DOHH2 (cell line): Measurements from ENCODE around the gene KRR1.
"Not testable (repeated sequence)": the region's sequence is repeated elsewhere in the genome, so short reads cannot be mapped to it uniquely, and the experiment has no call there.

Experiments used
- H3F3A ChIP-seq: fragments of 200-600 bp; sonication (generic), shearing (Covaris generic); 2 replicates; pipeline ENCODE4 v1.6.0; 2016; ENCODE audit warnings: antibody characterized with exemption, mild to moderate bottlenecking; ENCODE audit not compliant: control insufficient read depth, insufficient read depth
- H3K27ac ChIP-seq: fragments of 200-600 bp; sonication (generic); 2 replicates; pipeline ENCODE4 v1.5.1; 2014; ENCODE audit warnings: low read depth, mild to moderate bottlenecking, low read length, moderate library complexity
- H3K27me3 ChIP-seq: fragments of 200-600 bp; sonication (generic); 2 replicates; pipeline ENCODE4 v1.6.1; 2014; ENCODE audit warnings: mild to moderate bottlenecking, low read length, mixed read lengths; ENCODE audit not compliant: control insufficient read depth
- H3K36me3 ChIP-seq: fragments of 200-600 bp; sonication (generic); 2 replicates; pipeline ENCODE4 v1.6.1; 2014; ENCODE audit warnings: mild to moderate bottlenecking, low read length, moderate library complexity, mixed read lengths; ENCODE audit not compliant: control insufficient read depth
- H3K4me1 ChIP-seq: fragments of 200-600 bp; sonication (generic); 2 replicates; pipeline ENCODE4 v1.6.1; 2014; ENCODE audit warnings: mild to moderate bottlenecking, low read length, mixed read lengths; ENCODE audit not compliant: control insufficient read depth
- H3K4me2 ChIP-seq: fragments of 200-600 bp; sonication (generic); 2 replicates; pipeline ENCODE4 v1.6.0; 2014; ENCODE audit warnings: mild to moderate bottlenecking, low read length, moderate library complexity
- H3K4me3 ChIP-seq: fragments of 200-600 bp; sonication (generic); 2 replicates; pipeline ENCODE4 v1.5.1; 2014; ENCODE audit warnings: mild to moderate bottlenecking, low read length, mixed read lengths
- H3K79me2 ChIP-seq: fragments of 200-600 bp; sonication (generic); 2 replicates; pipeline ENCODE4 v1.6.1; 2014; ENCODE audit warnings: mild to moderate bottlenecking, low read length, mixed read lengths; ENCODE audit not compliant: control insufficient read depth
- H3K9me2 ChIP-seq: fragments of 200-600 bp; sonication (generic); replicated peaks from 2 replicates; pipeline ENCODE4 v1.6.1; 2014; ENCODE audit warnings: mild to moderate bottlenecking, low read length, mixed read lengths; ENCODE audit not compliant: control insufficient read depth
- H3K9me3 ChIP-seq: fragments of 200-600 bp; sonication (generic); 2 replicates; pipeline ENCODE4 v1.6.1; 2014; ENCODE audit warnings: antibody characterized with exemption, low read length, mixed read lengths; ENCODE audit not compliant: control insufficient read depth, insufficient read depth
- H4K20me1 ChIP-seq: fragments of 200-600 bp; sonication (generic); 2 replicates; pipeline ENCODE4 v1.6.0; 2014; ENCODE audit warnings: low read depth, mild to moderate bottlenecking, antibody characterized with exemption, low read length, moderate library complexity; ENCODE audit not compliant: control insufficient read depth, insufficient read depth
- EZH2phosphoT487 ChIP-seq: fragments of 200-600 bp; sonication (generic); IDR thresholded peaks from 2 replicates; pipeline ENCODE4 v1.6.1; 2017; ENCODE audit warnings: borderline replicate concordance, mild to moderate bottlenecking, antibody characterized with exemption, low read length, moderate library complexity, mixed read lengths
- TF ChIP-seq, protein P1 (sequence below): fragments of 200-600 bp; sonication (generic); IDR thresholded peaks from one replicate; pipeline ENCODE4 v1.5.1; 2014; ENCODE audit warnings: antibody characterized with exemption, mild to moderate bottlenecking, low read depth, low read length; ENCODE audit not compliant: poor library complexity, severe bottlenecking

Gene KRR1

DNA sequence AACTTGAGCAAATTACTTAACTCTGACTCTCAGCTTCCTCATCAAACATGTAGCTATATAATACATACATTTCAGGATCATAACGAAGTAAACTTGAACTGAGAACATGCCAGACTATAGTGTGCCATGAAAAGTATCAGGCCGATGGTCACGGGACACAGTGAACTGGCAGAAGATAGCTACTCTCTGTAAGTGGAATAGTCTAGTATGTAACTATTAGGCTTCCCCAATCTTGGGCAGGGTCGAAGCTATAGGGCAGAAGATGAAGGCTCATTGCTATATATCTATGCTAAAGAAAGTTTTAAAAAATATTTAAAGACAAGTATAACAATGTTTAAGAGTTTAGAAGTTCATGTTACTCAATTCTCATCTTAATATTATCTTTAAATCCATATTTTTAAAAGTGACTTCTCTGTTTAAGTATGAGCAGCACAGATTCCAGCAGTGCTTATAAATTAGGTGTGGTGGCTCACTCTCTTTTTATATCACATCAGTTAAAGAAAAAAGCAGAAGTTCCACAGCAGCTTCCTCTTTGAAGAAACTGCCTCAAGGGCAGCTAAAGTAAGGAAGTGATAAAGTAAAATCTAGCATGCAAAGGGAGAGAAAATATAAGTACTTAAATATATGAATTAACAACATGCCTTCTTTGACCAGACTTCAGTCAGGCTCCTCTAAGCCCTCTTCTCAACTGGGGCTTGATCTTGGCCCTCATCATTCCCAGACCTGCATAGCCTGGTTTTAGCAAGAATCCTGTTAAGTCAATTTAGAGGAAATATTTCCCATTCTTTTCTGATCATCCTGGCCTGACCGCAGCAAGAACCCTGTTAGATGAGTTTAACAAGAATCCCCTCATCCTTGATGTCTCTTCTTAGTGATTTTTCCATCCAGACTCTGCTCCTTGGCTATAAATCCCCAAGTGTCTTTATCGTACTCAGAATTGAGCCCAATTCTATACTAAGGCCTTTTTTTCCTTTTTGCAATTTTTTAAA, 39.2 kb downstream of the KRR1 start:
- Histone ChIP-seq H3K27ac (peak overlapping the region; percentile 79), H3K36me3 (no peaks in the 10 kb centered on the region)

GRCh38 chr12:75460204-75460603, 51.2 kb downstream of the KRR1 start:
- no peaks in the 10 kb centered on the region for H3K79me2 ChIP-seq
- no peak overlapping the region for H3K4me3 ChIP-seq
- H3K9me2 ChIP-seq = no peaks in the 10 kb centered on the region
- H3K27ac ChIP-seq = no peak overlapping the region
- no peaks in the 10 kb centered on the region for H3K27me3 ChIP-seq
- H3F3A ChIP-seq = no peaks in the 10 kb centered on the region
- peaks cover 15% of the 10 kb centered on the region; the same call in 1 of the 2 replicates for H3K9me3 ChIP-seq
- no peak for TF ChIP-seq EZH2phosphoT487
- TF ChIP-seq, protein P1, sequence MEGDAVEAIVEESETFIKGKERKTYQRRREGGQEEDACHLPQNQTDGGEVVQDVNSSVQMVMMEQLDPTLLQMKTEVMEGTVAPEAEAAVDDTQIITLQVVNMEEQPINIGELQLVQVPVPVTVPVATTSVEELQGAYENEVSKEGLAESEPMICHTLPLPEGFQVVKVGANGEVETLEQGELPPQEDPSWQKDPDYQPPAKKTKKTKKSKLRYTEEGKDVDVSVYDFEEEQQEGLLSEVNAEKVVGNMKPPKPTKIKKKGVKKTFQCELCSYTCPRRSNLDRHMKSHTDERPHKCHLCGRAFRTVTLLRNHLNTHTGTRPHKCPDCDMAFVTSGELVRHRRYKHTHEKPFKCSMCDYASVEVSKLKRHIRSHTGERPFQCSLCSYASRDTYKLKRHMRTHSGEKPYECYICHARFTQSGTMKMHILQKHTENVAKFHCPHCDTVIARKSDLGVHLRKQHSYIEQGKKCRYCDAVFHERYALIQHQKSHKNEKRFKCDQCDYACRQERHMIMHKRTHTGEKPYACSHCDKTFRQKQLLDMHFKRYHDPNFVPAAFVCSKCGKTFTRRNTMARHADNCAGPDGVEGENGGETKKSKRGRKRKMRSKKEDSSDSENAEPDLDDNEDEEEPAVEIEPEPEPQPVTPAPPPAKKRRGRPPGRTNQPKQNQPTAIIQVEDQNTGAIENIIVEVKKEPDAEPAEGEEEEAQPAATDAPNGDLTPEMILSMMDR = no peak
- H3K4me2 ChIP-seq = no peak overlapping the region
- H3K36me3 ChIP-seq = no peaks in the 10 kb centered on the region
- no peaks in the 10 kb centered on the region for H4K20me1 ChIP-seq
- H3K4me1 ChIP-seq = no peaks in the 10 kb centered on the region

More for the DNA sequence above, 39.2 kb downstream of the KRR1 start:
- TF ChIP-seq, protein P1 = no peak
- no peak for TF ChIP-seq EZH2phosphoT487
- peak overlapping the region; percentile 37 for H3K4me3 ChIP-seq
- no peaks in the 10 kb centered on the region for H4K20me1 ChIP-seq
- H3K4me1 ChIP-seq = peaks cover 50% of the 10 kb centered on the region
- peaks cover 5% of the 10 kb centered on the region; the same call in 1 of the 2 replicates for H3F3A ChIP-seq
- H3K9me2 ChIP-seq = no peaks in the 10 kb centered on the region
- H3K4me2 ChIP-seq = peak overlapping the region; percentile 58
- H3K9me3 ChIP-seq = no peaks in the 10 kb centered on the region
- no peaks in the 10 kb centered on the region for H3K79me2 ChIP-seq
- no peaks in the 10 kb centered on the region for H3K27me3 ChIP-seq

GRCh38 chr12:75459755-75460154, 51.7 kb downstream of the KRR1 start:
- no peaks in the 10 kb centered on the region for H3F3A ChIP-seq
- no peaks in the 10 kb centered on the region for H3K27me3 ChIP-seq
- H3K9me3 ChIP-seq = peaks cover 15% of the 10 kb centered on the region; the same call in 1 of the 2 replicates

GRCh38 chr12:75457866-75458265, 53.5 kb downstream of the KRR1 start:
- not testable (repeated sequence) for H3K27me3 ChIP-seq, H3K27ac ChIP-seq, H3K9me2 ChIP-seq, H4K20me1 ChIP-seq, H3K4me1 ChIP-seq, H3K4me3 ChIP-seq, H3K36me3 ChIP-seq, H3K4me2 ChIP-seq, H3K79me2 ChIP-seq, H3F3A ChIP-seq, H3K9me3 ChIP-seq

More at GRCh38 chr12:75459755-75460154, 51.7 kb downstream of the KRR1 start:
- no peak for TF ChIP-seq EZH2phosphoT487
- TF ChIP-seq, protein P1 = no peak
- Histone ChIP-seq H3K9me2 (no peaks in the 10 kb centered on the region), H3K4me3 (no peak overlapping the region), H3K4me1 (no peaks in the 10 kb centered on the region), H3K4me2 (no peak overlapping the region), H4K20me1 (no peaks in the 10 kb centered on the region), H3K79me2 (no peaks in the 10 kb centered on the region), H3K36me3 (no peaks in the 10 kb centered on the region), H3K27ac (no peak overlapping the region)
